Esophagus mucosa (tissue), 1 donor: ENCODE results near the gene ARHGAP19. TPM values are rescaled to one million over a fixed set of nuclear protein-coding genes. Genes with fewer than 3 reads are reported as not detected.
"Not testable (repeated sequence)": the region's sequence is repeated elsewhere in the genome, so short reads cannot be mapped to it uniquely, and the experiment has no call there.

Experiments
- ATAC-seq: fragments of 200-7000 bp; cut with Tn5 transposase; one replicate; pipeline ENCODE4 v1.9.1; 2020
- total RNA-seq: library from RNA; stranded (reverse); gene quantifications from one replicate; pipeline ENCODE4 v1.2.4, GENCODE V29; 2023
- donor health status: DM: yes; HTN: yes; CAD: no.

Gene ARHGAP19
- total RNA-seq, 1 donor from 2014 or later = 10.1 TPM

- ATAC-seq = no peak
Measured at GRCh38 chr10:97279121-97279815, 13.2 kb downstream of the ARHGAP19 start.

GRCh38 chr10:97278491-97278989 lies 13.9 kb downstream of the ARHGAP19 start:
- peak; percentile 77 for ATAC-seq

GRCh38 chr10:97277551-97277950 lies 14.9 kb downstream of the ARHGAP19 start:
- ATAC-seq = no peak

GRCh38 chr10:97274828-97275227 lies 17.6 kb downstream of the ARHGAP19 start:
- ATAC-seq = no peak

GRCh38 chr10:97273700-97274099 lies 18.7 kb downstream of the ARHGAP19 start:
- ATAC-seq = no peak

- ATAC-seq = no peak
Measured at GRCh38 chr10:97270523-97271154, 21.8 kb downstream of the ARHGAP19 start.

- ATAC-seq = no peak
Measured at GRCh38 chr10:97267671-97268070, 24.8 kb downstream of the ARHGAP19 start.

- not testable (repeated sequence) for ATAC-seq
Measured at GRCh38 chr10:97265095-97265494, 27.3 kb downstream of the ARHGAP19 start.

GRCh38 chr10:97263971-97264370 lies 28.5 kb downstream of the ARHGAP19 start:
- no peak for ATAC-seq

GRCh38 chr10:97261656-97262055 lies 30.8 kb downstream of the ARHGAP19 start:
- ATAC-seq = no peak

GRCh38 chr10:97261183-97261582 lies 31.3 kb downstream of the ARHGAP19 start:
- ATAC-seq = no peak

GRCh38 chr10:97259119-97259518 lies 33.3 kb downstream of the ARHGAP19 start:
- ATAC-seq = no peak

GRCh38 chr10:97256356-97256755 lies 36.1 kb downstream of the ARHGAP19 start:
- no peak for ATAC-seq

GRCh38 chr10:97255512-97256293 lies 36.7 kb downstream of the ARHGAP19 start:
- ATAC-seq = no peak

- ATAC-seq = no peak
Measured at GRCh38 chr10:97254694-97255093, 37.7 kb downstream of the ARHGAP19 start.

GRCh38 chr10:97250952-97251351 lies 41.5 kb downstream of the ARHGAP19 start:
- no peak for ATAC-seq

GRCh38 chr10:97243836-97244235 lies 48.6 kb downstream of the ARHGAP19 start:
- ATAC-seq = peak; percentile 88

- ATAC-seq = no peak
Measured at GRCh38 chr10:97238855-97239254, 53.6 kb downstream of the ARHGAP19 start.

- ATAC-seq = no peak
Measured at GRCh38 chr10:97235353-97235752, 57.1 kb downstream of the ARHGAP19 start.

GRCh38 chr10:97234400-97234799 lies 58.0 kb downstream of the ARHGAP19 start:
- no peak for ATAC-seq

- no peak for ATAC-seq
Measured at GRCh38 chr10:97230146-97230545, 62.3 kb downstream of the ARHGAP19 start.

GRCh38 chr10:97229322-97230015 lies 63.0 kb downstream of the ARHGAP19 start:
- no peak for ATAC-seq

GRCh38 chr10:97228775-97229157 lies 63.7 kb downstream of the ARHGAP19 start:
- ATAC-seq = no peak
